Bronchial smooth muscle cell (primary cell): Measurements from ENCODE around the gene COPG1. TPM values are rescaled to one million over a fixed set of nuclear protein-coding genes. Genes with fewer than 3 reads are reported as not detected.

Source experiments
- total RNA-seq: library from RNA; depleted of rRNA; stranded (reverse); fragments of >200 nt; gene quantifications from 2 replicates; pipeline ENCODE4 v1.2.1, GENCODE V29; 2014

The COPG1 gene, protein sequence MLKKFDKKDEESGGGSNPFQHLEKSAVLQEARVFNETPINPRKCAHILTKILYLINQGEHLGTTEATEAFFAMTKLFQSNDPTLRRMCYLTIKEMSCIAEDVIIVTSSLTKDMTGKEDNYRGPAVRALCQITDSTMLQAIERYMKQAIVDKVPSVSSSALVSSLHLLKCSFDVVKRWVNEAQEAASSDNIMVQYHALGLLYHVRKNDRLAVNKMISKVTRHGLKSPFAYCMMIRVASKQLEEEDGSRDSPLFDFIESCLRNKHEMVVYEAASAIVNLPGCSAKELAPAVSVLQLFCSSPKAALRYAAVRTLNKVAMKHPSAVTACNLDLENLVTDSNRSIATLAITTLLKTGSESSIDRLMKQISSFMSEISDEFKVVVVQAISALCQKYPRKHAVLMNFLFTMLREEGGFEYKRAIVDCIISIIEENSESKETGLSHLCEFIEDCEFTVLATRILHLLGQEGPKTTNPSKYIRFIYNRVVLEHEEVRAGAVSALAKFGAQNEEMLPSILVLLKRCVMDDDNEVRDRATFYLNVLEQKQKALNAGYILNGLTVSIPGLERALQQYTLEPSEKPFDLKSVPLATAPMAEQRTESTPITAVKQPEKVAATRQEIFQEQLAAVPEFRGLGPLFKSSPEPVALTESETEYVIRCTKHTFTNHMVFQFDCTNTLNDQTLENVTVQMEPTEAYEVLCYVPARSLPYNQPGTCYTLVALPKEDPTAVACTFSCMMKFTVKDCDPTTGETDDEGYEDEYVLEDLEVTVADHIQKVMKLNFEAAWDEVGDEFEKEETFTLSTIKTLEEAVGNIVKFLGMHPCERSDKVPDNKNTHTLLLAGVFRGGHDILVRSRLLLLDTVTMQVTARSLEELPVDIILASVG
- 338 and 376 TPM in 2 replicates for total RNA-seq

GRCh38 chr3:129249284-129250065, at the start of gene COPG1:
Gene COPG1 (plus strand): TSS chr3:129249606. CDS start chr3:129249710, 104 bp downstream.

DNA sequence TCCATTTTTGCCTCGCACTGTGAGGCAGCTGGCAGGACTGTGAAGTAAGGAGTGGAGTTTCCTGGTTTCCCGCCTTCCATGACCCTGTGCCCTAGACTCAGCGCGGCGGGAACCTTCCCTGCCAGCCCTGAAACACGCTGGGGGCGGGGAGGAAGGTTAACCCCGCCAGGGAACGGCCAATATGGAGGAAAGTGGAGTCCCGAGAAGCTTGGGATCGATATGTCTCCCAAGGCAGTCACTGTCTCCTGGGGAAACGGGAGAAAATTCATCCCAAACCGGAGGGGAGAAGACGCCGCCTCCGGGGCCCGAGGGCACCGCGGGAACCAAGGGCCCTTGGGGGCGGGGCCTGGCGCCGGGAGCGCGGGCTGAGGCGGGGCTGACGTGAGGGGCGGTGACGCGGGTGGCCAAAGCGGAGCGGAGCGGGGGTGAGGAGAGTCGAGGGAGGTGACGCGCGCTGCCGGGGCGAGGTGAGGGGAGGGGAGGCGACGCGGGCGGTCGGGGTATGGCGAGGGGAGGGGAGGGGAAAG, 29.1 kb downstream of the COPG1 start, which contains the start of gene HMCES:
Gene HMCES, plus strand, starts transcription at position 432 of the 527 bp plus-strand sequence. CDS start 863 bp downstream, outside the sequence.

Other genes starting within 250 kb of the COPG1 start
- gene EFCC1, start 248.3 kb upstream of the COPG1 start, total RNA-seq = under 0.01 TPM in 1 of 2 replicates, not detected in the other
- gene GP9, start 188.8 kb upstream of the COPG1 start, total RNA-seq = not detected in 2 replicates
- 8.1 and 12.8 TPM in 2 replicates for gene RAB43, start 127.8 kb upstream of the COPG1 start, total RNA-seq
- 38.0 and 40.4 TPM in 2 replicates for gene ISY1, start 88.5 kb upstream of the COPG1 start, total RNA-seq
- gene CNBP, start 65.7 kb upstream of the COPG1 start, total RNA-seq = 253 and 321 TPM in 2 replicates
- 11.8 and 15.1 TPM in 2 replicates for gene HMCES, start 29.3 kb downstream of the COPG1 start, total RNA-seq
- gene EFCAB12, start 179.0 kb downstream of the COPG1 start, total RNA-seq = under 0.01 TPM in 1 of 2 replicates, not detected in the other
- 15.3 and 18.1 TPM in 2 replicates for gene MBD4, start 190.3 kb downstream of the COPG1 start, total RNA-seq
- gene IFT122, start 190.6 kb downstream of the COPG1 start, total RNA-seq = 29.3 and 32.6 TPM in 2 replicates